HG02763 (cell line): ENCODE data around the gene TMEM184A.

Experiments used
- ATAC-seq: cut with Tn5 transposase; IDR thresholded peaks from one replicate; pipeline ENCODE4 v1.9.1; 2021; ENCODE audit warnings: mild to moderate bottlenecking, moderate library complexity; ENCODE audit not compliant: unreplicated experiment

TMEM184A gene

GRCh38 chr7:1505731-1506550 is 50.1 kb downstream of the TMEM184A start:
- no peak for ATAC-seq

DNA sequence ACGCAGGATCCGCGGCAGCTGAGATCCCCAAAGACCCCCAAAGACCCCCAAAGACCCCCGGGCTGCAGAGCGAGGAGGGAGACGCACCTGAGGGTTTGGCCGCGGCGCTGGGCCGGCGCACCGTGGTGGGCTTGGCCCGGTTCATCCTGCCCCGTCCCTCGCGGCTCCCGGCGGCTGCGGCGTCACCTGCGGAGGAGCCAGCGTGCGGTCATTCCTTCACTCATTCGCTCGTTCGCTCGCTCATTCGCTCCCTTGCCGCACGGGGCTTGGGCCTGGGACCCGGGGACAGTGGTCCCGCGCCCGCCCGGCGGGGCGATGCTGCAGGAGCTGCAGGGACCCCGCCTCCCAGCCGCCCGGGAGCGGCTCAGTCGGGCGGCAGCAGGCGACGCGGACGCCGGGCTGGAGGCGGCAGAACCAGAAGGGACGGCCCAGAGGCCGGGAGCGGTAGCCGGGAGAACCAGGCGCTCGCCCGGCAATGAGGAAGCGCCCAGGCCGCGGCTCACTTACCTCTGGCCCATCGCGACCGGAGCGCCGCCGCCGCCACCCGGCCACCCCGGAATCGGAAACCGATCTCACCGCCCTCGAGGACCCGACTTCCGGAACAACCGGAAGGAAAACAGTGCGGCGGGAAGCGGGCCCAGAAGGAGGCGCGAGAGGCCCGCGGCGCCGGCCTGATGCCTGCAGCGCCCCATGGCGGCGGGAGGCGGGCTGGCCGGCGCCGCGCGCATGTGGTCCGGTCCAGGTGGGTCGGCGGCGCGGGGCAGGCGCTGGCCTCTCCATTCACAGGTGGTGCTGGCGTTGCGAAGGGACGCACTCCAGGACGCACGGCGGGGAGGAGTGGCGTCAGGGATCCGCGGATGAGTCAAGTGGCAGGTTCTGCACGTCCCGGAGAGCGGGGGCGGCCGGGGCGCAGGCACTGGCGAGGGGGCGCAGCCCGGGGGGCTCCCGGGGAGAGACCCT is 51.9 kb downstream of the TMEM184A start, which contains the start of gene INTS1:
INTS1 (minus strand) TSS at position 574 of the 960 bp plus-strand sequence; CDS start at position 145, 429 bp downstream.
- peak; percentile 86 for ATAC-seq

GRCh38 chr7:1503390-1503789 is 52.6 kb downstream of the TMEM184A start:
- ATAC-seq = no peak

- no peak for ATAC-seq
Measured at GRCh38 chr7:1502845-1503244, 53.2 kb downstream of the TMEM184A start.

GRCh38 chr7:1501487-1502270 is 54.3 kb downstream of the TMEM184A start:
- no peak for ATAC-seq

DNA sequence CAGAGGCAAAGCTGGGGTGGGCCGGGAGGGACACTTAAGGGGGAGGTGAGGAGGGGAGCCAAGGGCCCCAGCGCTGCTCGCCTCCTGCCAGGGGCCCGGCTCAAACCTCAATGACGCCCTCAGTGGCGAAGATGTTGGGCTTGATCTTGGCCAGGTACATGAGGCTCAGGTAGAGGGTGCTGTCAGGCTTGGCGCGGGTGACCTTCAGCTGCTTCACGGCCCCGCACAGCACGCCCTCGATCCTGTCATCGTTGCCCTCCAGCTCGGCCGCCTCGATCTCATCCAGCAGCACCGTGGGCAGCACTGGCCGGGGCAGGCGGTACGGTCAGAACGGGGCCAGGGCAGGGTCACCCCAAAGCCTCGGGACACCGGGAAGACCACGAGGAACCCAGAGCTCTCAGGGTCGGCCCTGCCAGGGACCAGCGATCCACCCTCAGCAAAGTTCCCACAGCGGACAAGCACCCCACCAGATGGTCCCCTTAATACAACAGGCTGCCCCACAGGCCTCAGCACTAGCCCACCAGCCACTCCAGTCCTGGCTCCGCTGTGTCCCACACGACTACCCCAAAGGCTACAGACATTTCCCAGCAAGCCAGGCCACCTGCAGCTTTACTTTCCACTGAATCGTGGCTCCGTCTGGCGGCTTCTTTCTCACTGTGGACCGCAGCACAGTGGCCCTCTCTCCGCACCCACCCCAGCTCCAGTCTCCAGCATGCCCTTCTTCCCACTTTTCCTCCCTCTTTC is 55.8 kb downstream of the TMEM184A start:
- no peak for ATAC-seq

DNA sequence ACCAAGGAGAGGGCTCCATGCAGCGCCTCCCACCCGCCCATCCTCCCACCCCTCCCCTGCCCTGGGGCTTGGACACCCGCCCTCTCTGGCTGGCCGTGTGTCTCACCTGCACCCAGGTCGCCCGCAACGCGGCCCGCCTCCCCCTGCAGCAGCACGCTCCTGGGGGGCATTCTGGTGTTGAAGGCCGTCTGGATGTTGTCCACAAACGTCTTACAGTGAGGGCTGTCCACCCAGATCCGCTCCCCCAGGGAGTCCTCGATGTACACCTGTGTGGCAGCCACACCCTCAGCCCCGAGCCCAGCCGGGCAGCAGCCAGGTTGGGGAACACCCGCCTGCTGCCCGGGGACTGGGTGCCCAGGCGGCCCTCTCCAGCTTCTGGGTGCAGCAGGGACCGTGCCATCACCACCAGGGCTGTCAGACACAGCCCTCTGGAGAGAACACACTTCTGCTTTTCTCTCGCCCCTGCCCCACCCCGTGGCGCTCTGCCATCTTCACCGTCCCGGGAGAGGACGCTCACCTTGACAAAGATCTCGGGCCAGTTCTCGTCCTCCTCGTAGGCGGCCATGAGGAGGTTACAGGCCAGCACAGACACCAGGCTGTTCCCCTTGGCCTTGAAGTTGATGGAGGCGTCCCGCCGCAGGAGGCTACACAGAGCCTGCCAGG is 56.5 kb downstream of the TMEM184A start:
- no peak for ATAC-seq

DNA sequence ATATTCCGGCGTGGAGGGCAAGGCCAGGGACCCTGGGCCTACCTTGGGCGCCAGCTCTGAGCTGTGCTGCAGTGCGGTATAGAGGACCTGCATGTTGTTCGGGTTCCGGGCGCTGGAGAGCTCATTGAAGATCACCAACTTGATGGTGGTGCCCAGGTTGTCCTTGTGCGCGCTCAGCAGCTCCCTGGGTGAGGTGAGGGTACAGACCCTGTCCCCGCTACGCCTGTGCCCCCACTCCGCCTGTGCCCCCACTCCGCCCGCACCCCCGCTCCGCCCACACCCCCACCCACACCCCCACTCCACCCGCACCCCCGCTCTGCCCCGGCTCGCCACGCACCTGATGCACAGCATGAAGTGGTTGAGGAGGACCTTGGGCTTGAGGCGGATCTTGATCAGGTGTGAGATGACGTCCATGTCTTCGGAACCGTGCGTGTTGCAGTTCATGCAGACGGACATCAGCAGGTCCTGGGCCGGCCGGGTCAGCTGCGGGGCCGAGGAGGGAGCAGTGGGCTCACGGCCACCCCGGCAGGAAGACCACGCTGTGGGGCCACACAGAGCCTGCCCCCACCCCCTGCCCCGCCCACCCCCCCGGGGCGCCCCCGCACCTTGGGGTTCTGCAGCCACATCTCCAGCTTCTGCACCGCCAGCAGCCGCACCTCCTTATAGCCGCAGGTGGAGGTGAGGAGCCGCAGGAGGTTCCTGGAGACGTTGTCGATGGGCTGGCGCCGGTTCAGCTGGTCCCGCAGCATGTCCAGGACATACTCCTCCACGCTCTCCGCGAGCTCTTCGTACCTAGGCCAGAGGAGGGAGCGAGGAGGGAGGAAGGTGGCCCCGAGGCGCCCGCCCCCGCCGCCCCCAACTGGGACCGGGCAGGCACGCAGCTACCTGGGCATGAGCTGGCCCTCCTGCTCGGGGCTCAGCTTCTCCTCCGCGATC is 57.4 kb downstream of the TMEM184A start:
- ATAC-seq = no peak

GRCh38 chr7:1497293-1497927 is 58.6 kb downstream of the TMEM184A start:
- ATAC-seq = no peak

- no peak for ATAC-seq
Measured at GRCh38 chr7:1496531-1497292, 59.3 kb downstream of the TMEM184A start.

GRCh38 chr7:1495564-1496242 is 60.3 kb downstream of the TMEM184A start:
- ATAC-seq = no peak

DNA sequence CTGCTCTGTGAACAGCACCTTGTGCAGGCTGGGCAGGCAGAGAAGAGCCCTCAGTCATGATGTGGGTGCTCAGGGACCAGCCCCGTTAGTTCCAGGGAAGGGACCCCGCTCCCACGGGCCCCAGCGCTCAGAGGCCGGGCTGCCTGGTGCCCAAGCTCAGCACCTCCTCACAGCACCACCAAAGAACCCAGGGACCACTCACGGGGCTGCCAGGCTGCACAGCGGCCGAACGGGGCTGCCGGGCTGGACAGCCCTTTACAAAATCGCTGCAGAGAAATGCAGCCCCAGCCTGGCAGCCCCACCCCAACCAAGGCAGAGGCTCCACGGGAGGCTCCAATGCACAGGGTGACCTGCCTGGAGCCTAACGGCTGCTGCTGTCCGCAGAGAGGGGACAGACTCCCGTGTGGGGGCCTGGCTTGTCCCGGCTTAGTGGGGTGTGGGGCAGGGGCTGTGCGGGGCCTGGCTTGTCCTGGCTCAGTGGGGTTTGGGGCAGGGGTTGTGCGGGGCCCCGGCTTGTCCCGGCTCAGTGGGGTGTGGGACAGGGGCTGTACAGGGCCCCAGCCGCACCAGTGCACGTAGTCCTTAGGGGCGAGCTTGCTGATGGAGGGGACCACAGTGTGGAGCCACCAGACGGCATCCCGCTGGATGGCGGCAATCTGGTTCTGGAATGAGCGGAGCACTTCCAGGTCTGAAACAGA is 61.0 kb downstream of the TMEM184A start:
- no peak for ATAC-seq

DNA sequence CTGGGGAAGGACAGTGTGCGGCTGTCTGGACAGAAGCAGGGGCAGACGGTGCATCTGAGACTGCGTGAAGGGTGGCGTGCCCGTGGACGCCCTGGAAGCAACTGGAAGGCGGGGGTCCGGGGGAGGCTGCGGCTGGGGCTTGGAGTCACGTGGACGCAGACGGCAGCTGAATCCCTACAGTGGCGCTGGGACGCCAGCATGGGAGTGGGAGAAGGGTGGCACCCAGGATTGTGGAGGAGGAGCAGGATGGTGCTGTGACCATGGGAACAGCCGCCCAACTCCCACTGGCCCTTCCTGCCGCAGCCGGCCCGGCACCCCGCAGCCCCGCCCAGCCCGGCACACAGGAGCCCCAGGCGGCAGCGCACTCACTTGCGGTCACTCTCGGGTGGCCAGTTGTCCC is 61.6 kb downstream of the TMEM184A start:
- ATAC-seq = no peak

GRCh38 chr7:1493571-1493970 is 62.4 kb downstream of the TMEM184A start:
- no peak for ATAC-seq

GRCh38 chr7:1493129-1493528 is 62.9 kb downstream of the TMEM184A start:
- ATAC-seq = no peak

GRCh38 chr7:1492640-1493039 is 63.4 kb downstream of the TMEM184A start:
- ATAC-seq = no peak
